HepG2 (cell line): ENCODE data around the gene NEDD8. TPM values are rescaled to one million over a fixed set of nuclear protein-coding genes. Genes with fewer than 3 reads are reported as not detected.
A peak's percentile ranks its signal among the peaks of the same experiment; 100 is the strongest.

Experiments used
- ATAC-seq: fragments of 200-7000 bp; cut with Tn5 transposase; 3 replicates; pipeline ENCODE4 v1.9.1; 2020; ENCODE audit warnings: mild to moderate bottlenecking, moderate library complexity
- BruUV-seq: library from RNA; stranded (reverse); fragments of 400-500 nt; replicated peaks from 2 replicates; lab custom pipeline; 2021; lab: Mats Ljungman, UMichigan
- CTCF ChIA-PET: fragments of 300-600 bp; formaldehyde crosslinking; extraction: SDS; loops from one replicate; lab custom pipeline; 2021; ENCODE audit warnings: low total read pairs, inconsistent platforms, low intra/inter-chr PET ratio; lab: Yijun Ruan, JAX
- POLR2A ChIA-PET: fragments of 350-600 bp; sonication (Branson Sonifier 250); formaldehyde crosslinking; loops from one replicate; lab custom pipeline; 2020; ENCODE audit warnings: antibody characterized with exemption, inconsistent platforms; lab: Yijun Ruan, JAX
- DNase-seq: peaks from one replicate; pipeline ENCODE4 v3.0.0-alpha.2; 2015; ENCODE audit warnings: low spot score
- FAIRE-seq: peaks from 3 replicates; lab custom pipeline; 2011; peaks lifted over from hg19 to GRCh38; lab: Jason Lieb, UNC
- H2AFZ ChIP-seq: one replicate; pipeline ENCODE4 v1.6.1; 2011; ENCODE audit warnings: low read length, inconsistent platforms
- H3K27ac ChIP-seq: fragments of 300-600 bp; 3 replicates; pipeline ENCODE4 v1.8.0; 2011; ENCODE audit warnings: mixed run types, mild to moderate bottlenecking, mixed read lengths, low read length, inconsistent platforms; ENCODE audit not compliant: insufficient read depth; ENCODE audit errors: extremely low read length
- H3K27me3 ChIP-seq, 2 experiments: fragments of 200-600 bp in 1 of 2; 2 replicates in 1 of 2; 3 replicates in 1 of 2; pipeline versions ENCODE4 v1.6.0 to v1.8.0; 2011; ENCODE audit warnings: low read length in 2 of 2, mild to moderate bottlenecking in 2 of 2, moderate library complexity in 2 of 2, inconsistent platforms in 1 of 2; ENCODE audit not compliant: insufficient read depth in 2 of 2, control insufficient read depth in 1 of 2
- H3K36me3 ChIP-seq, 2 experiments: fragments of 200-600 bp in 1 of 2; replicated peaks in 1 of 2; 2 replicates in 1 of 2; 3 replicates in 1 of 2; pipeline versions ENCODE4 v1.5.1 to v1.8.0; 2011; ENCODE audit warnings: low read length in 2 of 2, inconsistent platforms in 1 of 2; ENCODE audit not compliant: insufficient read depth in 2 of 2, control insufficient read depth in 1 of 2
- H3K4me1 ChIP-seq: 2 replicates; pipeline ENCODE4 v1.5.1; 2012; ENCODE audit warnings: low read length, inconsistent platforms; ENCODE audit not compliant: insufficient read depth
- H3K4me2 ChIP-seq: 2 replicates; pipeline ENCODE4 v1.6.0; 2011; ENCODE audit warnings: low read depth, low read length, inconsistent platforms
- H3K4me3 ChIP-seq, 3 experiments: fragments of 200-600 bp in 1 of 3; sonication (generic), shearing (Covaris generic) in 1 of 3; replicated peaks in 1 of 3; 2 replicates each; pipeline ENCODE4 v1.5.1; 2011 to 2016; ENCODE audit warnings: low read length in 3 of 3, inconsistent platforms in 2 of 3, low read depth in 2 of 3, mild to moderate bottlenecking in 2 of 3, control low read depth in 1 of 3, mixed read lengths in 1 of 3; ENCODE audit not compliant: insufficient read depth in 1 of 3
- H3K79me2 ChIP-seq: one replicate; pipeline ENCODE4 v1.6.1; 2011; ENCODE audit warnings: low read length, inconsistent platforms; ENCODE audit not compliant: insufficient read depth
- H3K9ac ChIP-seq: 2 replicates; pipeline ENCODE4 v1.6.0; 2011; ENCODE audit warnings: mild to moderate bottlenecking, low read depth, low read length, inconsistent platforms; ENCODE audit not compliant: insufficient read depth
- H3K9me3 ChIP-seq: 2 replicates; pipeline ENCODE4 v1.5.1; 2012; ENCODE audit warnings: mild to moderate bottlenecking, low read length
- H4K20me1 ChIP-seq: 2 replicates; pipeline ENCODE4 v1.6.0; 2011; ENCODE audit warnings: inconsistent platforms, mild to moderate bottlenecking, low read length, moderate library complexity; ENCODE audit not compliant: insufficient read depth
- FOXO4 ChIP-seq: sonication (generic); formaldehyde crosslinking; conservative IDR thresholded peaks from 2 replicates; pipeline ENCODE4 v1.8.1; 2023; ENCODE audit warnings: missing genetic modification reagents
- NFIB ChIP-seq: sonication (generic); formaldehyde crosslinking; IDR thresholded peaks from 2 replicates; pipeline ENCODE4 v1.9.0; 2021; ENCODE audit warnings: missing genetic modification reagents, mild to moderate bottlenecking, borderline replicate concordance
- POLR2G ChIP-seq: fragments of 200-400 bp; formaldehyde crosslinking; IDR thresholded peaks from 2 replicates; pipeline ENCODE4 v1.6.1; 2018; ENCODE audit warnings: mild to moderate bottlenecking, low read depth, low read length, moderate library complexity
- RBFOX2 ChIP-seq: fragments of 200-400 bp; formaldehyde crosslinking; IDR thresholded peaks from 2 replicates; pipeline ENCODE4 v1.6.1; 2017; ENCODE audit warnings: low read depth, mild to moderate bottlenecking, low read length
- ZBTB40 ChIP-seq, 2 experiments: fragments of 450-650 bp in 1 of 2; sonication (generic) in 1 of 2; formaldehyde crosslinking in 1 of 2; IDR thresholded peaks; 2 replicates each; pipeline versions ENCODE4 v1.6.1 to v1.8.0; 2016 to 2022; ENCODE audit warnings: antibody characterized with exemption in 1 of 2, mild to moderate bottlenecking in 1 of 2, missing genetic modification reagents in 1 of 2
- ZNF639 ChIP-seq: conservative IDR thresholded peaks from 2 replicates; pipeline ENCODE4 v1.6.1; 2018; ENCODE audit warnings: missing genetic modification reagents
- ZNF776 ChIP-seq: sonication (generic); formaldehyde crosslinking; IDR thresholded peaks from 2 replicates; pipeline ENCODE4 v1.4.0; 2020; ENCODE audit warnings: mild to moderate bottlenecking, missing genetic modification reagents
- WGBS: methylation state at CpG from one replicate; pipeline ENCODE4 v1.1.6; 2017; ENCODE audit warnings: low lambda C conversion rate; 5-methylcytosine and 5-hydroxymethylcytosine counted together
- in situ Hi-C: cut with HindIII; loops from 2 replicates; pipeline ENCODE4 v1.10.0; 2017; ENCODE audit warnings: low pct_unique_long_range_greater_than_20kb; ENCODE audit not compliant: extremely low pct_ligation_motif_present
- intact Hi-C: fragments of 100-400 bp; cut with micrococcal nuclease; formaldehyde crosslinking; loops from one replicate; pipeline ENCODE4 v1.10.0; 2022; ENCODE audit not compliant: unreplicated experiment
- polyA plus RNA-seq, 8 experiments: library from polyadenylated mRNA; depleted of rRNA in 3 of 8; stranded (reverse) in 7 of 8; unstranded in 1 of 8; fragments of >200 nt; fragmentation: Illumina TruSeq in 4 of 8; extraction: Trizol in 4 of 8; gene quantifications; 2 replicates each; pipeline versions ENCODE4 v1.2.1 to v1.2.3, GENCODE V29; 2011 to 2016; ENCODE audit warnings: low read depth in 4 of 8, missing spikeins in 1 of 8, mixed read lengths in 1 of 8; ENCODE audit not compliant: insufficient read depth in 1 of 8
- total RNA-seq, 5 experiments: library from RNA; depleted of rRNA; stranded (reverse); fragments of >200 nt; fragmentation: Illumina TruSeq; extraction: Trizol; gene quantifications; 2 replicates each; pipeline ENCODE4 v1.2.3, GENCODE V29; 2016; ENCODE audit warnings: low read depth in 1 of 5

Gene NEDD8
- total and polyA plus RNA-seq, 2 of the 13 experiments (the other 11 are each of a cell fraction or from before 2014, with no cell fraction given): 535 to 713 TPM

- intact Hi-C loops (loop anchor here (10.0 kb wide), 1 partner anchor 1187 kb away; no protein-coding TSS in a partner anchor), in situ Hi-C loops (no loop called here)
- H3K4me1 ChIP-seq: peaks cover 47% of the 10 kb centered on the region
- 0 out of 2 replicates have a peak, but pooled peaks cover 3% of the 10 kb centered on the region for H4K20me1 ChIP-seq
- ATAC-seq: no peak
- ChIA-PET POLR2A (interaction anchor here (1.0 to 18.0 kb wide), 11 partner anchors 9 to 123 kb away, joined by 3 to 850 read pairs (median 5); partner anchors contain the start of genes CHMP4A, CIDEB, DCAF11 and DHRS1), CTCF (no interaction called here)
- H3K27me3 ChIP-seq: no peaks in the 10 kb centered on the region; a peak in 1 of 5 replicates
- H3K9me3 ChIP-seq: no peaks in the 10 kb centered on the region
- no peak overlapping the region for H2AFZ ChIP-seq
- DNase-seq: no peak
- 97% methylated on average over 2 of the region's 2 CpGs for WGBS
- H3K79me2 ChIP-seq: peaks cover 38% of the 10 kb centered on the region
- H3K4me2 ChIP-seq: no peak overlapping the region
- no peak overlapping the region for H3K4me3 ChIP-seq
- H3K27ac ChIP-seq: no peak overlapping the region
- TF ChIP-seq RBFOX2 (no peak), NFIB (CRISPR knock-in tag) (0 out of 2 replicates have a peak, but pooled peaks have one; percentile 8), ZNF639 (CRISPR knock-in tag) (no peak), POLR2G (0 out of 2 replicates have a peak, but pooled peaks have one; percentile 25), ZNF776 (CRISPR knock-in tag) (0 out of 2 replicates have a peak, but pooled peaks have one; percentile 18), FOXO4 (CRISPR knock-in tag) (peak; percentile 92; the same call in 1 of the 2 replicates), ZBTB40 (IDR thresholded peaks at IDR 0.05) (no peak), ZBTB40 (CRISPR knock-in tag; IDR thresholded peaks at IDR 0.05) (no peak)
- BruUV-seq: no TSS peak
- H3K9ac ChIP-seq: no peak overlapping the region
- peaks cover 44 to 70% of the 10 kb centered on the region in 2 experiments for H3K36me3 ChIP-seq
- FAIRE-seq: no peak
These were observed 5.3 kb upstream of the NEDD8 start for GRCh38 chr14:24237463-24237955.
